ENCODE results near the gene C3orf52. TPM values are rescaled to one million over a fixed set of nuclear protein-coding genes. Genes with fewer than 3 reads are reported as not detected.

Gene C3orf52
- total RNA-seq, 1 experiment from 2014 or later = 14.3 TPM

GRCh38 chr3:112074616-112075497 lies 11.3 kb upstream of the C3orf52 start:
- Mint-ChIP-seq H3K4me3 (no peak overlapping the region), H3K36me3 (no peaks in the 10 kb centered on the region), H3K4me1 (peaks cover 10% of the 10 kb centered on the region), H3K9me3 (peaks cover 4% of the 10 kb centered on the region), H3K27me3 (ENCODE audit: low read depth) (no peaks in the 10 kb centered on the region; the same call in 1 of the 2 replicates), H3K27ac (no peak overlapping the region)
- ChIA-PET CTCF (no interaction called here), POLR2A (no interaction called here)
- no peak for DNase-seq (ENCODE audit: low spot score)
- peak; percentile 81 for ATAC-seq
- TF ChIP-seq ZNF138 (CRISPR knock-in tag; conservative IDR thresholded peaks at IDR 0.05) (no peak), PRDM15 (CRISPR knock-in tag; IDR thresholded peaks at IDR 0.05) (no peak), FOXP4 (CRISPR knock-in tag; IDR thresholded peaks at IDR 0.05) (no peak), KAT7 (CRISPR knock-in tag; IDR thresholded peaks at IDR 0.05; ENCODE audit: borderline replicate concordance) (no peak), ESRRA (CRISPR knock-in tag; IDR thresholded peaks at IDR 0.05; ENCODE audit: borderline replicate concordance) (no peak), NFYB (CRISPR knock-in tag; conservative IDR thresholded peaks at IDR 0.05; ENCODE audit: low read depth) (no peak), NFE2L1 (CRISPR knock-in tag; IDR thresholded peaks at IDR 0.05) (no peak), ZNF416 (CRISPR knock-in tag; IDR thresholded peaks at IDR 0.05) (no peak), FOXP1 (CRISPR knock-in tag; IDR thresholded peaks at IDR 0.05; ENCODE audit: borderline replicate concordance) (no peak), CBFB (CRISPR knock-in tag; IDR thresholded peaks at IDR 0.05; ENCODE audit: low read depth) (no peak), IRF1 (CRISPR knock-in tag; IDR thresholded peaks at IDR 0.05) (no peak), JAZF1 (CRISPR knock-in tag; IDR thresholded peaks at IDR 0.05) (no peak), ATF6 (CRISPR knock-in tag; IDR thresholded peaks at IDR 0.05) (no peak), ZNF671 (CRISPR knock-in tag; IDR thresholded peaks at IDR 0.05) (no peak)
- TF ChIP-seq, protein P1, sequence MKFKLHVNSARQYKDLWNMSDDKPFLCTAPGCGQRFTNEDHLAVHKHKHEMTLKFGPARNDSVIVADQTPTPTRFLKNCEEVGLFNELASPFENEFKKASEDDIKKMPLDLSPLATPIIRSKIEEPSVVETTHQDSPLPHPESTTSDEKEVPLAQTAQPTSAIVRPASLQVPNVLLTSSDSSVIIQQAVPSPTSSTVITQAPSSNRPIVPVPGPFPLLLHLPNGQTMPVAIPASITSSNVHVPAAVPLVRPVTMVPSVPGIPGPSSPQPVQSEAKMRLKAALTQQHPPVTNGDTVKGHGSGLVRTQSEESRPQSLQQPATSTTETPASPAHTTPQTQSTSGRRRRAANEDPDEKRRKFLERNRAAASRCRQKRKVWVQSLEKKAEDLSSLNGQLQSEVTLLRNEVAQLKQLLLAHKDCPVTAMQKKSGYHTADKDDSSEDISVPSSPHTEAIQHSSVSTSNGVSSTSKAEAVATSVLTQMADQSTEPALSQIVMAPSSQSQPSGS (CRISPR knock-in tag; IDR thresholded peaks at IDR 0.05; ENCODE audit: borderline replicate concordance, low read depth) = no peak
- TF ChIP-seq, protein P2, sequence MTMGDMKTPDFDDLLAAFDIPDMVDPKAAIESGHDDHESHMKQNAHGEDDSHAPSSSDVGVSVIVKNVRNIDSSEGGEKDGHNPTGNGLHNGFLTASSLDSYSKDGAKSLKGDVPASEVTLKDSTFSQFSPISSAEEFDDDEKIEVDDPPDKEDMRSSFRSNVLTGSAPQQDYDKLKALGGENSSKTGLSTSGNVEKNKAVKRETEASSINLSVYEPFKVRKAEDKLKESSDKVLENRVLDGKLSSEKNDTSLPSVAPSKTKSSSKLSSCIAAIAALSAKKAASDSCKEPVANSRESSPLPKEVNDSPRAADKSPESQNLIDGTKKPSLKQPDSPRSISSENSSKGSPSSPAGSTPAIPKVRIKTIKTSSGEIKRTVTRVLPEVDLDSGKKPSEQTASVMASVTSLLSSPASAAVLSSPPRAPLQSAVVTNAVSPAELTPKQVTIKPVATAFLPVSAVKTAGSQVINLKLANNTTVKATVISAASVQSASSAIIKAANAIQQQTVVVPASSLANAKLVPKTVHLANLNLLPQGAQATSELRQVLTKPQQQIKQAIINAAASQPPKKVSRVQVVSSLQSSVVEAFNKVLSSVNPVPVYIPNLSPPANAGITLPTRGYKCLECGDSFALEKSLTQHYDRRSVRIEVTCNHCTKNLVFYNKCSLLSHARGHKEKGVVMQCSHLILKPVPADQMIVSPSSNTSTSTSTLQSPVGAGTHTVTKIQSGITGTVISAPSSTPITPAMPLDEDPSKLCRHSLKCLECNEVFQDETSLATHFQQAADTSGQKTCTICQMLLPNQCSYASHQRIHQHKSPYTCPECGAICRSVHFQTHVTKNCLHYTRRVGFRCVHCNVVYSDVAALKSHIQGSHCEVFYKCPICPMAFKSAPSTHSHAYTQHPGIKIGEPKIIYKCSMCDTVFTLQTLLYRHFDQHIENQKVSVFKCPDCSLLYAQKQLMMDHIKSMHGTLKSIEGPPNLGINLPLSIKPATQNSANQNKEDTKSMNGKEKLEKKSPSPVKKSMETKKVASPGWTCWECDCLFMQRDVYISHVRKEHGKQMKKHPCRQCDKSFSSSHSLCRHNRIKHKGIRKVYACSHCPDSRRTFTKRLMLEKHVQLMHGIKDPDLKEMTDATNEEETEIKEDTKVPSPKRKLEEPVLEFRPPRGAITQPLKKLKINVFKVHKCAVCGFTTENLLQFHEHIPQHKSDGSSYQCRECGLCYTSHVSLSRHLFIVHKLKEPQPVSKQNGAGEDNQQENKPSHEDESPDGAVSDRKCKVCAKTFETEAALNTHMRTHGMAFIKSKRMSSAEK (CRISPR knock-in tag; IDR thresholded peaks at IDR 0.05; ENCODE audit: borderline replicate concordance) = no peak
- TF ChIP-seq, protein P3, sequence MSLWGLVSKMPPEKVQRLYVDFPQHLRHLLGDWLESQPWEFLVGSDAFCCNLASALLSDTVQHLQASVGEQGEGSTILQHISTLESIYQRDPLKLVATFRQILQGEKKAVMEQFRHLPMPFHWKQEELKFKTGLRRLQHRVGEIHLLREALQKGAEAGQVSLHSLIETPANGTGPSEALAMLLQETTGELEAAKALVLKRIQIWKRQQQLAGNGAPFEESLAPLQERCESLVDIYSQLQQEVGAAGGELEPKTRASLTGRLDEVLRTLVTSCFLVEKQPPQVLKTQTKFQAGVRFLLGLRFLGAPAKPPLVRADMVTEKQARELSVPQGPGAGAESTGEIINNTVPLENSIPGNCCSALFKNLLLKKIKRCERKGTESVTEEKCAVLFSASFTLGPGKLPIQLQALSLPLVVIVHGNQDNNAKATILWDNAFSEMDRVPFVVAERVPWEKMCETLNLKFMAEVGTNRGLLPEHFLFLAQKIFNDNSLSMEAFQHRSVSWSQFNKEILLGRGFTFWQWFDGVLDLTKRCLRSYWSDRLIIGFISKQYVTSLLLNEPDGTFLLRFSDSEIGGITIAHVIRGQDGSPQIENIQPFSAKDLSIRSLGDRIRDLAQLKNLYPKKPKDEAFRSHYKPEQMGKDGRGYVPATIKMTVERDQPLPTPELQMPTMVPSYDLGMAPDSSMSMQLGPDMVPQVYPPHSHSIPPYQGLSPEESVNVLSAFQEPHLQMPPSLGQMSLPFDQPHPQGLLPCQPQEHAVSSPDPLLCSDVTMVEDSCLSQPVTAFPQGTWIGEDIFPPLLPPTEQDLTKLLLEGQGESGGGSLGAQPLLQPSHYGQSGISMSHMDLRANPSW (CRISPR knock-in tag; conservative IDR thresholded peaks at IDR 0.05; ENCODE audit: low read depth) = no peak
- TF ChIP-seq, protein P4, sequence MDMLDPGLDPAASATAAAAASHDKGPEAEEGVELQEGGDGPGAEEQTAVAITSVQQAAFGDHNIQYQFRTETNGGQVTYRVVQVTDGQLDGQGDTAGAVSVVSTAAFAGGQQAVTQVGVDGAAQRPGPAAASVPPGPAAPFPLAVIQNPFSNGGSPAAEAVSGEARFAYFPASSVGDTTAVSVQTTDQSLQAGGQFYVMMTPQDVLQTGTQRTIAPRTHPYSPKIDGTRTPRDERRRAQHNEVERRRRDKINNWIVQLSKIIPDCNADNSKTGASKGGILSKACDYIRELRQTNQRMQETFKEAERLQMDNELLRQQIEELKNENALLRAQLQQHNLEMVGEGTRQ (CRISPR knock-in tag; IDR thresholded peaks at IDR 0.05) = no peak

Data from WTC11 (cell line).